GM15510 (cell line): Measurements from ENCODE around the gene MLST8.

ENCODE experiments used
- POLR2A ChIP-seq: IDR thresholded peaks from 3 replicates; pipeline ENCODE4 v1.6.1; 2011; ENCODE audit warnings: borderline replicate concordance; ENCODE audit not compliant: insufficient read length; ENCODE audit errors: extremely low read depth

Gene MLST8

DNA sequence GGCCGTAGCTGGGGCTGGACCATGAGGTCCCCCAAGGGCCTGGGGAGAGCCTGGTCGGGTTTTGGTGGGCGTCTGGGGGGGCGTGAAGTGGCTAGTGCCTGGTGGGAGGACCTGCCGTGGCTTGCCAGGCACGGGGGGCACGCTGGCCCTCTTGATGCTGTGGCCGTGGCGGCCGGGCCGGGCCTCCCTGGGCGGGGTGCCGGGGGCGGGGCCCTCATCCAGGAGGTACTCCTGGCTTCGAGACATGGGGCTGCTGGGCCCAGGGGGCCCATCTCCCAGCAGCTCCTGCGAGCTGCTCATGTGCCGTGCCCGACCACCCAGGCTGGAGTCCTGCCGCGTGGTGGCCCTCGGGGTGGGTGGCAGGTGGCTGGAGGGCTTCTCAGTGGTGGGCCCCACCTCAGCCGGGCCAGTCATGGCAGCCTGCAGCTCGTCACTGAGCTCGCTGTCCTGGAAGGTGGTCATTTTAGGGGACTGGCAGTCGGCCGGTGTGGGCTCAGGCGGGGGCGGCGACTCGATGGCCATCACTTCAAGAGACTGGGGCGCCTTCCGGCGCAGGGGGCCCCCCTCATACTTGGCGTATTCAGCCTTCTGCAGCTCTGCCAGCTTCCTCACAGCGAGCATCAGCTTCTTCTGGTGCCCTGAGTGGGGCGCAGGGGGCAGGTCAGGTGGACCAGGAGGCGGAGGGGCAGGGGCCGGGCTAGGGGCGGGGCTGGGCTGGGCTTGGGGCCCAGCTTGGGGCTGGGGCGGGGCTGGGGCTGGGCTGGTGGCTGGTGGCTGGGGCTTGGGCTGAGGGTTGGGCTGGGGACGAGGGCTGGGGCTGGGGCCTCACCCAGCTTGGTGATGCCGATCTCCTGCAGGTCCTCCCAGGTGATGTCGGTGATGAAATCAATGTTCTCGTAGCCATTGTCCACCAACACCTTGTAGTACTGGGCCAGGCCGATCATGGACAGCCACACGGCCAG is 24.0 kb upstream of the MLST8 start:
- no peak for TF ChIP-seq POLR2A

DNA sequence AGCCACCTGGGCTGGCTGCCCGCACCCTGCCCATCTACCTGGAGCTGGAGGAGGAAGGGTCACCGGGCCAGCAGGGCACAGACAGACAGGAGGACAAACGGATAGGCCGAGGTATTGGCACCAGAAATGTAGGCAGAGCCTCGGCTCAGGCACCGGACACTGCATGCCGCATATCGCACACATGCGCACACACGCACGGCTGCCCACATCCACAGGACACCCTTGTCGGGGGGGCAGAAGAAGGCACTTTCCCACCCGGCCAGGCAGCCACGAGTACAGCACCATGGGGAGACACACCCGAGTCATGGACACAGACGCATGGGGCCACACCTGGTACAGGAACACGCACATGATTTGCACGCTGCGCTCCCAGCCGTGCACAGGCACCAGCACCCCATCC is 23.3 kb upstream of the MLST8 start:
- no peak for TF ChIP-seq POLR2A

DNA sequence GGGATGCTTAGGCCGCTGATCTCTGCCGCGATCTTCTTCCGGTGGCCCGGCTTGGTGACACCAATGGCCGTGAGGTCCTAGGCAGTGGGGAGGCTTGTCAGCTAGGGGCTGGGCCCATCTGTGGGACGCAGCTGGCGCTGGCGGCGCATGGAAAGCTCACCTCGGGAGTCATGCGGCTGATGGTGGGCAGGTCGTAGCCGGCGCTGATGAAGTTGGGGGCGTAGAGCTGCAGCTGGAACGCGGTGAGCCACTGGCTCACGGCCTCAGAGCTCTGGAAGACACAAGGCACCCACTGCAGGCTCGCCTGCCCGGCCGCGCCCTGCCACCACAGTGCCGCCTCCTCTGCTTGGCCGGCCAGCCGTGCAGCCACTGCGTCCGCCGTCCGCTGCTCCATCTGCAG is 21.6 kb upstream of the MLST8 start:
- no peak for TF ChIP-seq POLR2A

DNA sequence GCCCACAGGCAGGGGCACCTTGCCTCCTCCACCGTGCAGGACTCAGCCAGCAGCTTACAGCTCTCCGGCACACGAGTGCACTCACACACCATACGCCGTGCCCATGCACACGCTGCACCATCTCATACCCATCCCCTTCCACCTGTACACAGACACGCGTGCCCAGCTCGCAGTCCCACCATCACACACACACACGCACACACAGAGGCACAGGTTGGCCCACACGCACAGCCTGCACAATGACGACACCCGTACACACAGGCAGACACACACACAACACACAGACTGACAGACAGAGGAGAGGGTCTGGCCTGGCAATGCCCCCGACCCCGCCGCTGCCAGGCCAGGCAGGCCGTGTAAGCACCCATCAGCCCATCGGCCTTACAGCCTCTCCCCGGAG is 20.9 kb upstream of the MLST8 start:
- TF ChIP-seq POLR2A, result no peak

DNA sequence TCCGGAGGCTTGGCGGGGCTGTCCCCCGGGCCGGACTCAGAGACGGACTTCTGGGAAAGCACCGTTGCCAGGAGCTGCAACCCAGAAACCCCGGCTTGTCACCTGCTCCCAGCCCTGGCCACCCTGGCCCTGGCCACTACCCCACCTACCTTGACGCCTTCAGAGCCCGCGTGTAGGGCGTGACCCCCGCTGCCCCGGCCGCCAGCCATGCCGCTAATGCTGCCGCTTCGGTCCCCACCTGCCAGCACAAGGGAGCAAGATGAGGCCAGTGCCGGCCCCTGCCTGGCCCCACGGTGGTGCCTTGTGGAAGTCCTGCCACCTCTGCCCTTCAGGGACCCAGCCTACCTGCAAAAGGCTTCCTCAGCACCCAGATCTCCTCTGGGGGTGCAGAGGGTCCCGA is 20.3 kb upstream of the MLST8 start:
- TF ChIP-seq POLR2A, result no peak

DNA sequence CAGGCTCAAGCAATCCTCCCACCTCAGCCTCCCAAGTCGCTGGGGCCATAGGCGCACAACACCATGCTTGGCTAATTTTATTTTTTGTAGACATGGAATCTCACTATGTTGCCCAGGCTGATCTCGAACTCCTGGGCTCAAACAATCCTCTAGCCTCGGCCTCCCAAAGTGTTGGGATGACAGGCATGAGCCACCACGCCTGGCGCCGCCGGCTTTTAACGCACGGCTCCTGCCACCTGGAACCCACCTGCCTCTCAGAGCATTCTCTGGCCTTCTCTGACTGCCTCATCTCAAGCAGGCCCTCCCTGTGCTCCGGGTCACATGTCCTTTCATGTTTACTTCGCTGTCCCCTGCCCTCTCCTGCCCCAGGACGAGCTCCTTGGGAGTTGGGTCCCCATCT is 19.2 kb upstream of the MLST8 start:
- no peak for TF ChIP-seq POLR2A

DNA sequence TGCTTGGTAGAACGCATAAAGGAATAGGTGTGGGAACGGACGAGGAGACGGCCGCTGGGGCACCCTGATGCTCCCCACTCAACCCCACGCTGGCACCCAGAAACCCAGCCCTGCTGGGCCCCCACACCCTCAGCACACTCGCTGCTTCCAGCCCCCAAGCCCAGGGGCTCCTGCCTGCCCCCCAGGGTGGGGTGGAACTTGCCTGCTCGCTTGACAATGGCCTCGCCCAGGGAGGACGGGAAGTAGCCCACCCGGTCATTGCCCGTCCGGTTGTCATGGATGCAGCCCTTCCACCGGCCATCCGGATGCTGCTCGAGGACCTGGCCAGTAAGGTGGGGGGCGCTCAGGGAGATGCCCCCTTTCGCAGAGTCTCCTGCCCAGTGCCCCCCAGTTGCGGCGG is 18.7 kb upstream of the MLST8 start:
- no peak for TF ChIP-seq POLR2A

DNA sequence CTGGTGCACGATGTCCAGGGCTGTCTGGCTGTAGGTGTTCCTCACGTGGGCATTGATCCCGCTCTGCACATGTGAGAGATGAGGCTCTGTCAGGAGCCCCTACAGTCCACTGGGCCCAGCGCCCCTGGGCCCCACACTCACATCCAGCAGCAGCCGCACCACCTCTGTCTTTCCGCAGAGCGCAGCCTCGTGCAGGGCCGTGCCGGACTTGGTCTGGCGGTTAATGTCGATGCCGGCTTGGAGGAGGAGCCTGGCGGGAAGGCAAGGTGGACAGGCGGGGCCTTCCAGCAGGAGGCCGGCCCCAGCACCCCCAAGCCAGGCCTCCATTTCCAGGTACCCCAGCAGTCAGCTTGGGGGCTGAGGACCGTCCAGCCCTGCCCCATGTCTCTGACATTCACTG is 18.0 kb upstream of the MLST8 start:
- TF ChIP-seq POLR2A, result no peak

DNA sequence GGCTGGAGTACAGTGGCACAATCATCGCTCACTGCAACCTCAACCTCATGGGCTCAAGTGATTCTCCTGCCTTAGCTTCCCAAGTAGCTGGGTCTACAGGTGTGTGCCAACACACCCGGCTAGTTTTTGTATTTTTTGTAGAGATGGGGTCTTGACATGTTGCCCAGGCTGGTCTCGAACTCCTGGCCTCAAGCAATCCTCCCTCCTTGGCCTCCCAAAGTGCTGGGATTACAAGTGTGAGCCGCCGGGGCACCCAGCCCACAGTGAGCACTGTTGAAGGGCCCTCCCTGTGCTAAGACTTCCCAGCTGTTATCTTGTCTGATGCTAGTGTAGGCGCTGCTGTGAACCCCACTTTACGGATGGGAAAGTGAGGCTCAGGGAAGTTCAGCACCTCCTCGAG is 16.9 kb upstream of the MLST8 start:
- TF ChIP-seq POLR2A, result no peak

DNA sequence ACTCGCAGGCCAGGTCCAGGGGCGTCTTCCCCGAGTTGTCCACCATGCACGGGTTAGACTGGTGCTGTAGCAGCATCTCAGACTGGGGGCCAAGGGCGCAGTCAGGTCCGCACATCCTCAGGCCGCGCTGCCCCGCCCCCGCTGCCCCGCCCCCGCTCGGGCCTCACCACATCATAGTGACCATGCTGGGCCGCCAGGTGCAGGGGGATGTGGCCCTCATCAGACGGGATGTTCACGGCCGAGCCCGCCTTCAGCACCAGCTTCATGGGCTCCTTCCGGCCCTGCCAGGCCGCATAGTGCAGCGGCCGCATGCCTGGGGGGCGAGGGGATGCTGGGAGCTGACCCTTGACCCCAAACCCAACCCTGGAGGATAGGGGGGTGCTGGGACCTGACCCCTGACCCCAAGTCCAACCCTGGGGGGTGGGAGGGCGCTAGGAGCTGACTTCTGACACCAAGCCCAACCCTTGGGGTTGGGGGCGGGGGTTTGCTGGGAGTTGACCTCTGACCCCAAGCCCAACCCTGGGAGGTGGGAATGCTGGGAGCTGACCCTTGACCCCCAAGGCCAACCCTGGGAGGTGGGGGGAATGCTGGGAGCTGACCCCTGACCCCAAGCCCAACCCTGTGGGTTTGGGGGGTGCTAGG is 15.9 kb upstream of the MLST8 start:
- TF ChIP-seq POLR2A, result no peak

DNA sequence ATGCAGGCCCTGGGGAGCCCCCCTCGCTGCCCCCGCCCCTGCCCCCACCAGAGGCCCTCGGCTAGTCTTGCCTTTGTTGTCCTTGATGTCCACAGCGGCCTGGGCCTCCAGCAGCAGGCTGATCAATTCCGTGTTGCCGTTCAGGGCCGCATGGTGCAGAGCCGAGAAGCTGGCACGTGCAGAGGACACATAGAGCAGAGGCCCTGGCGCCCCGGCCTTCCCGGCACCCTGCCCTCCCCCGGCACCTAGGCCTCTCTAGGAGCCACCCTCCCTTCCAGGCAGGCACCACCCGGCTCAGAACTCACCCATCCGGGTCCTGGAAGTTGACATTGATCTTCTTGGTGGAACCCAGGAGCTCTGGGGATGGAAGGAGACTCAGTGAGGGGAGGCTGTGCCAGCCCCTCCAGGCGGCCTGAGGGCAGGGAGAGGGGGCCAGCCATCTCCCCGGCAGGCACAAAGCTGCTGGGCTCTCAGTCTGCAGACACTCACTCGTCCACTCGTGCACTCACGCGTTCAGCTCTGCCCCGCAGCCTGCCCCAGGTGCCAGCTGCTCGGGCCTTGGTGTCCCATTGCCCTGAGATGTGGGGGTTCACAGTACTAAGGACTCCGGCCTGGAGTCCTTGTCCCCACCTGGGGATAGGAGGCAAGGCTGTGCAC is 15.1 kb upstream of the MLST8 start:
- TF ChIP-seq POLR2A, result no peak

DNA sequence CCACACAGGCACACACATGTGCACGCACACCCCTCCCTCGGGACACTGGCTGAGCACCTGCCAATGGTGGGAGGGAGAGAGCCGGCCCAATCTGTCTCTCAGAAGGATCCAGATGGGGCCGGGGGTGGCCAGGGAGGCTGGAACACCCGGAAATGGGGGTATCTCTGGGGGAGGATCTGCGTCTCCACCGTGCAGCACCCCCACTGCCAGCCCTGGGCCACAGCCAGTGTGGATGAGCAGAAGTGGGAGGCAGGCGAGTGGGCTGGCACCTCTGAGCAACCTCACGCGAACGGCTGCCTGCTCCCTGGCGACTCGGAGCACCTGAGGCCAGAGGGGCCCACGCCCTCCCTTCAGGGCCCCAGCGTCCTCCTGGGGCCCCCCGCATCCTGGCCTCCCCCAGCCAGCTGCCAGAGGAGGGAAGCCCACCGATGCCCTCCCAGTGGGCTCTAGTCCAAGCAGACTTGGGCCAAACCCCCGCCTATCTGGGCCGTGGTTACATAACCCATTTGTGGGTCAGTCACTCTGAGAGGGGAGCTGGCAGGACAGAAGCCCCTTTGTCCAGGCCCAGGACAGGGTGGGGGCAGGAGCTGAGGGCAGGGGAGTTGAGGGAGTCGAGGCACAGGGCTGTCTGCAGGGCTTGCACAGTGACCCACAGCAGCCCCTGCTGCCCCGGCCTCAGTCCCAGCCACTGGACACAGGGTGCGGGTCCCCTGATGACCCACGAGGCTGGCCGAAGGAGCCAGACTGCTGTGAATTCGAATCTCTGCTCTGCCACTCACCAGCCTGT is 14.4 kb upstream of the MLST8 start:
- TF ChIP-seq POLR2A, result no peak

DNA sequence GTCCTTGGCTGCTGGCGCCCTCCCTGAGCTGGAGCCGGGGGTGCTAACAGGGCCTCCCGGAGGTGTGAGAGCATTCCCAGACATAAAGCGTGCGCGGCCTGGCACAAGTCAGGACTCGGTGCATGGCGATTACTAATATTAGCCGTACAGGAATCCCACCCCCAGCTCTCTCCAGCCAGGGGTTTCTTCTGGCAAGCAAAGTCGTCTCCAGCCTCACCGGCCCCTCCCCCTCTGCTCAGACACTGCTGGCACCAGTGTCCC is 13.9 kb upstream of the MLST8 start:
- TF ChIP-seq POLR2A, result no peak

DNA sequence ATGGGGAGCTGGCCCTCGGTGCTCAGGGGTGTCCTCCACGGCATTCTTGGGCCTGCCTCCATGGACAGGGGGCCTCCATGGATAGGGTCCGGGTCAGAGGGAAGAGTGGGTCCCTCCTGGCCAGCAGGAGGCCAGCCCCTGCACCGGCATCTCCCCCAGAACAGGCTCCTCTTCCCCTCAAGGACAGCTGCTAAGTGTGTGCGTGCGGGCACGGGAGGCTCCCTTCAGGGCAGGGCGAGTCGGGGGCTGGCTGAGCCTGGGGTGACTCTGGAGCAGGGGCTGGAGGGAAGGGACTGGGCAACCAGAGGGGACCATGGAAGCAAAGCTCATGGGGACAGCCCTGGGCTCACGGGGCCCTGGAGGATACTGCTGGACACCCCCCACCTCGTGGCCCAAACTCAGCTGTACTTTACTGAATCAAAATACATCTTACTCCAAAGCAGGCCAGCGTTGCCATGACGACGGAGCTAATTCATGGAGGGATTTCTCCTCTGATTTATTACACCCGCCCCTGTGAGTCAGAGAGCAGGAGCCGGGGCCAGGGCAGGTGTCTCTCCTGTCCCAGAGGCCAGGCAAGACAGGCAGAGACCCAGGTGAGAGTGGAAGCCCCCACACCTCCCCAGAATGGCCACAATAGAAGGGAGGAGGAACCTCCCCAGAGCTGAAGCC is 11.0 kb upstream of the MLST8 start:
- no peak for TF ChIP-seq POLR2A

DNA sequence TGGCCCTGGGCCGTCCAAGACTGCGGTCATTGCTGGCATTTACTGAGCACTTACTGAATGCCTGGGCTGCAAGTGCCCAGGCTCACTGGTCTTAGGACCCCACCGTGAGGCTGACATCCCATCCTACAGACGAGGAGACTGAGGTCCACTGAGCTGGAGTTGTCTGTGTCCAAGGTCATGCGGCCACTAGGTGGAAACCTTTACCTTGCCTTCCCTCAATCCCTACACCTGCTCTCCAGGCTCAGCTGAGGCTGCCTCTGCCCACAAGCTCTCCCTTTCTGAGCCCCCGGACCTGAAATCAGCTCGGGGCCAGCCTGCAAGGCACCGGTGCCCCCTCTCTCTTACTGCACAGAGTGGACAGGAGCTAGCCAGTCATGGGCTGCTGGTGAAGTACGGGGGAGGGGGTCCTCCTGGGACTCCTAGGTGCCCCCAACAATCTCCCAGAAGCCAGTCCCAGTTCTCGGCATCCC is 10.4 kb upstream of the MLST8 start:
- TF ChIP-seq POLR2A, result no peak
